Measurements from ENCODE around the gene ACAD9.

DNA sequence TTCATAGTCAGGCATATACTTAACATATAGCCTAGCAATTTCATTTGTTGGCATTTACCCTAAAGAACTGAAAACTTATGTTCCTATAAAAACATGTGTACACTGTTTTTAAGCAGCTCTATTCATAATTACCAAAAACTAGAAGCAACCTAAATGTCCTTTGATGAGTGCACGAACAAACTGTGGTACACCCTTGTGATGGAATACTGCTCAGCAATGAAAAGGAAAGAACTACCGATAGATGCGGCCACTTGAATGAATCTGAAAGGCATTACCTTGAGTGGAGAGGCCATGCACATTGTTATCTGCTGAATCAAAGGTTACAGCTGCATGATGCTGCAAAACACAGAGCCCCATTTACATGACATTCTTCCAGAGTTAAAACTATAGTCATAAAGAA is 69.7 kb downstream of the ACAD9 start:
- TF ChIP-seq, protein P1, sequence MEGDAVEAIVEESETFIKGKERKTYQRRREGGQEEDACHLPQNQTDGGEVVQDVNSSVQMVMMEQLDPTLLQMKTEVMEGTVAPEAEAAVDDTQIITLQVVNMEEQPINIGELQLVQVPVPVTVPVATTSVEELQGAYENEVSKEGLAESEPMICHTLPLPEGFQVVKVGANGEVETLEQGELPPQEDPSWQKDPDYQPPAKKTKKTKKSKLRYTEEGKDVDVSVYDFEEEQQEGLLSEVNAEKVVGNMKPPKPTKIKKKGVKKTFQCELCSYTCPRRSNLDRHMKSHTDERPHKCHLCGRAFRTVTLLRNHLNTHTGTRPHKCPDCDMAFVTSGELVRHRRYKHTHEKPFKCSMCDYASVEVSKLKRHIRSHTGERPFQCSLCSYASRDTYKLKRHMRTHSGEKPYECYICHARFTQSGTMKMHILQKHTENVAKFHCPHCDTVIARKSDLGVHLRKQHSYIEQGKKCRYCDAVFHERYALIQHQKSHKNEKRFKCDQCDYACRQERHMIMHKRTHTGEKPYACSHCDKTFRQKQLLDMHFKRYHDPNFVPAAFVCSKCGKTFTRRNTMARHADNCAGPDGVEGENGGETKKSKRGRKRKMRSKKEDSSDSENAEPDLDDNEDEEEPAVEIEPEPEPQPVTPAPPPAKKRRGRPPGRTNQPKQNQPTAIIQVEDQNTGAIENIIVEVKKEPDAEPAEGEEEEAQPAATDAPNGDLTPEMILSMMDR (IDR thresholded peaks at IDR 0.05; ENCODE audit: low read depth, low read length) = no peak
- no peak for TF ChIP-seq POLR2A (IDR thresholded peaks at IDR 0.05; ENCODE audit: extremely low read depth, insufficient read length)
- TF ChIP-seq, protein P2, sequence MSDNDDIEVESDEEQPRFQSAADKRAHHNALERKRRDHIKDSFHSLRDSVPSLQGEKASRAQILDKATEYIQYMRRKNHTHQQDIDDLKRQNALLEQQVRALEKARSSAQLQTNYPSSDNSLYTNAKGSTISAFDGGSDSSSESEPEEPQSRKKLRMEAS (IDR thresholded peaks at IDR 0.05; ENCODE audit: low read depth, low read length) = no peak

Measured in NB4 (cell line).